Gastroesophageal sphincter (tissue), 4 donors: ENCODE results near the gene CACNA1A. TPM values are rescaled to one million over a fixed set of nuclear protein-coding genes. Genes with fewer than 3 reads are reported as not detected.

Experiments
- ATAC-seq: fragments of 150-250 bp; one replicate; pipeline ENCODE4 v1.9.1; 2016; ENCODE audit warnings: mild to moderate bottlenecking, moderate library complexity
- H3K27ac ChIP-seq, 4 donors: fragments of 200-600 bp; sonication (generic) in 3 of 4; 1 replicate in 3 of 4; 2 replicates in 1 of 4; pipeline ENCODE4 v1.5.1; 2016 to 2019
- H3K27me3 ChIP-seq: fragments of 200-600 bp; sonication (generic); one replicate; pipeline ENCODE4 v1.5.1; 2019
- H3K36me3 ChIP-seq, 2 donors: fragments of 200-600 bp; sonication (generic); one replicate each; pipeline ENCODE4 v1.5.1; 2019; ENCODE audit warnings: control low read depth in 1 of 2
- H3K4me1 ChIP-seq, 3 donors: fragments of 200-600 bp; sonication (generic); 1 replicate in 2 of 3; 2 replicates in 1 of 3; pipeline ENCODE4 v1.5.1; 2016 to 2019; ENCODE audit warnings: control low read depth in 2 of 3
- H3K4me3 ChIP-seq, 2 donors: fragments of 200-600 bp; sonication (generic); one replicate each; pipeline ENCODE4 v1.5.1; 2019; ENCODE audit warnings: mild to moderate bottlenecking in 1 of 2, moderate library complexity in 1 of 2
- H3K9me3 ChIP-seq, 3 donors: fragments of 200-600 bp; sonication (generic); one replicate each; pipeline ENCODE4 v1.5.1; 2017 to 2019; ENCODE audit warnings: control low read depth in 2 of 3
- CTCF ChIP-seq, 4 experiments: fragments of 200-600 bp in 2 of 4; fragments of 450-650 bp in 2 of 4; sonication (generic) in 1 of 4; IDR thresholded peaks; one replicate each; pipeline ENCODE4 v1.5.1; 2017 to 2019; ENCODE audit warnings: antibody characterized with exemption in 4 of 4, mild to moderate bottlenecking in 2 of 4, moderate library complexity in 2 of 4
- EP300 ChIP-seq: sonication (generic); formaldehyde crosslinking; IDR thresholded peaks from one replicate; pipeline ENCODE4 v1.6.1; 2017; ENCODE audit warnings: antibody characterized with exemption, mild to moderate bottlenecking
- POLR2A ChIP-seq, 2 donors: fragments of 450-650 bp; IDR thresholded peaks; one replicate each; pipeline ENCODE4 v1.6.1; 2017; ENCODE audit warnings: antibody characterized with exemption in 2 of 2, mild to moderate bottlenecking in 2 of 2, moderate library complexity in 1 of 2
- POLR2AphosphoS5 ChIP-seq: sonication (generic); formaldehyde crosslinking; IDR thresholded peaks from one replicate; pipeline ENCODE4 v1.6.1; 2017; ENCODE audit warnings: antibody characterized with exemption
- WGBS, 2 donors: methylation state at CpG; one replicate each; pipeline ENCODE4 v1.1.5; 2018; ENCODE audit warnings: low coverage in 1 of 2; 5-methylcytosine and 5-hydroxymethylcytosine counted together
- total RNA-seq, 4 donors: library from RNA; depleted of rRNA; stranded (reverse); fragments of >200 nt; gene quantifications; one replicate each; pipeline ENCODE4 v1.1.0, GENCODE V29; 2016

CACNA1A gene
- total RNA-seq, 4 donors from 2014 or later = 0.54 to 1.3 (median 0.93) TPM; not detected in 1

DNA sequence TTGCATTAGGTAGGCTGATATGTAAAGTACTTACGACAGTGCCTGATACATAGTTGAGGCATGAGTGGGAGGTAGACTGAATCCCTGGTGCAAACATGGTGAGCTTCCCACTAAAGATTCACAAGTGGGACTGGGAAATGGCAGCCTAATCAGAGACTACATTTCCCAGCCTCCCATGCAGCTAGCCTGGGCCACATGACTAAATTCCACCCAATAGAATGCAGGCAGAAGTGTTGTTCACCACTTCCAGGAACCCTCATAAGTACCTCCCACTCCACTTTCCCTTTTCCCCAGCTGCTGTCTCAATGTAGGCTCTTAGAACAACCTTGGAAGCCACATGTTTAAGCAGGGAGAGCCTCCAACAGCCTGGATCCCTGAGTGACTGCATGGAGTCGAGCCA, 104.9 kb downstream of the CACNA1A start:
- WGBS, 2 donors = 50 to 86% methylated on average over 1 of the region's 2 CpGs

DNA sequence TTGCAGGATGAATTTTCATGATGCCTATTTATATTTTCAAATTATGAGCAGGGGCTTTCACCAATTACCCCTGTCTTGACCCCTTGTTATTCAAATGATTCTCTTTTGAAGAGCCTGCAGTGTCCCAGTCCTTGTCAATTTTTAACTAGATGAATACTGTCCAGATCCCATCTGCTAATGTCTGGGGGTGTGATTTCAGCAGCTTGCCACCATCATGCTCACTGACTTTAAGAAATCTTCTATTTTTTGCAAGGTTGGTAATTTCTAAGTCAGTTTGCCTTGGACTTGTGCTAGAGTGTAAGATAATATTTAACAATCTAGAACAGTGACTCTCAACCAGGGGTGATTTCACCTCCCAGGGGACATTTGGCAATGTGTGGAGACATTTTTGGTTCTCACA, 106.0 kb downstream of the CACNA1A start:
- H3K36me3 ChIP-seq = no peaks in the 10 kb centered on the region
- H3K4me1 ChIP-seq = no peaks in the 10 kb centered on the region
- peaks cover 0 to 30% (median 0%) of the 10 kb centered on the region in 3 donors for H3K9me3 ChIP-seq
- ATAC-seq = no peak
- H3K4me3 ChIP-seq = no peak overlapping the region
- TF ChIP-seq EP300 = no peak
- TF ChIP-seq POLR2AphosphoS5 = no peak
- TF ChIP-seq CTCF (IDR thresholded peaks at IDR 0.05) = no peak
- TF ChIP-seq POLR2A (IDR thresholded peaks at IDR 0.05) = no peak
- peaks cover 68% of the 10 kb centered on the region for H3K27me3 ChIP-seq
- no peak overlapping the region for H3K27ac ChIP-seq

More for the DNA sequence above, 104.9 kb downstream of the CACNA1A start:
- TF ChIP-seq POLR2A (IDR thresholded peaks at IDR 0.05) (no peak), POLR2AphosphoS5 (no peak), CTCF (IDR thresholded peaks at IDR 0.05) (no peak), EP300 (no peak)
- no peaks in the 10 kb centered on the region for H3K4me1 ChIP-seq
- H3K4me3 ChIP-seq = no peak overlapping the region
- ATAC-seq = no peak
- peaks cover 63% of the 10 kb centered on the region for H3K27me3 ChIP-seq
- H3K9me3 ChIP-seq = peaks cover 0 to 30% (median 0%) of the 10 kb centered on the region in 3 donors
- no peaks in the 10 kb centered on the region for H3K36me3 ChIP-seq
- H3K27ac ChIP-seq = no peak overlapping the region

DNA sequence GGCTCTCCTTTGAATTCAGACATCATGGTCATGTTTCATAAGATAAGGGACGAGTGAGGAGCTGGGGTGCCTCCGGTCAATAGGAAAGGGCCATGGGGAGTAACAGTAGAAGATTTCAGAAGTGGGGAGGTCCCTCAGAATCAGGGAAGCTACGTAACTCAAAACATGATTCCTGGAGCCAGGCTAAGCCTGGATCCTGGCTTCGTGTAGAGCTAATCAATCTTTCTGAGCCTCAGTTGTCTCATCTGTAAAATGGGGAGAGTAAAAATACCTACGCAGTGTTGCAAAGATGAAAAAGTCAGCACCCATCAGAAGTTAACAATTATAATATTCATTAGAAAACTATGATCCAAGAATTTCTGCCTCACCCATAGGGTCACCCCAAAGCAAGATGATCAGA, 106.5 kb downstream of the CACNA1A start:
- TF ChIP-seq EP300 (no peak), CTCF (IDR thresholded peaks at IDR 0.05) (no peak), POLR2A (IDR thresholded peaks at IDR 0.05) (no peak)
- peaks cover 72% of the 10 kb centered on the region for H3K27me3 ChIP-seq
- ATAC-seq = no peak
- peaks cover 0 to 30% (median 0%) of the 10 kb centered on the region in 3 donors for H3K9me3 ChIP-seq
- H3K4me3 ChIP-seq = no peak overlapping the region
- no peaks in the 10 kb centered on the region for H3K36me3 ChIP-seq
- WGBS, 2 donors = 73 to 79% methylated on average over 3 of the region's 5 CpGs
- H3K4me1 ChIP-seq = no peaks in the 10 kb centered on the region
- no peak overlapping the region for H3K27ac ChIP-seq

DNA sequence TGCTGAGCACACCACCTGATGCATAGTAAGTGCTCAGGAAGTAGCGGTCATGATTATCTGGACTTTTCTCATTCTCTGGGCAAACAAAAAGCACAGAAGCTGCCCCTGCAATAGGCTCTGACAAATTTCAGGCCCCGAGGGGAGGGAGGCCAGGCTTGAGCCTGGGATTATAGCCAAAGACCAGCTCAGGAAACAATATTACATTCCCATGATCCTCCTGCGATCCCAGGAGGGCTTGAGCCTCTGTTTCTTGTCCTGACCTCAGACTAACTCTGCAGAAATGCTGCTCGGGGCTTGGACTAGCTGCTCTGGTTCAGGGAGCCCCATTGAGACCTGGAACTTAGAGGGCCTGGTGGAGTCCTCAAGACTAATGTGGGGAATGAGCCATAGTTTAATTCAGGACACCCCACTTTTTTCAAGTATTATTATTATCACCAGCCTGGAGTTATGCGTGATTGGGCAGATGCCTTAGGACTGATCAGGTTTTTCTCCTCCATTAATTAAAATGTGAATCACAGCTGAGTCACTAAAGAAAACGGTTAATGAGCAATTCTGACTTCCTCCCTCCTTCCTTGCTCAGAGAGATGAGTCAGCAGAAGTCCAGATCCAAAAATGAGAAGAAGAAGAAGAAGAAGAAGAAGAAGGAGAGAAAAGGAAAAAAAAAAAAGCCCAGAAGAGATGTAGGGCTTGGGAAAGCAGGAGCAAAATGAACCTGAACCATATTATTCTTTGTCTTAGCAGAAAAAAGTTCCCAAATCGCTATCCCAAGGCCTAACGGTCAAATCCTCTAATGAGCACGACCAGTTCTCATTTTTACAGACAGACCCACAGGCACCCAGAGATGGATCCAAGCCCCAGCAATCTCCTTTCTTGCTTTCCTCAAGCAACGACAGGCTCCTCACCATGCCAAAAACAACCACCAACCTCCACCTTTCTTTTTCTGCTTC, 107.2 kb downstream of the CACNA1A start:
- Histone ChIP-seq H3K36me3 (no peaks in the 10 kb centered on the region), H3K27ac (no peak overlapping the region), H3K9me3 (peaks cover 0 to 30% (median 0%) of the 10 kb centered on the region in 3 donors), H3K27me3 (peaks cover 72% of the 10 kb centered on the region), H3K4me1 (no peaks in the 10 kb centered on the region), H3K4me3 (no peak overlapping the region)
- whole genome bisulfite sequencing, 2 donors = 48 to 52% methylated on average over 7 to 9 of the region's 10 CpGs
- TF ChIP-seq CTCF (IDR thresholded peaks at IDR 0.05) (no peak), POLR2A (IDR thresholded peaks at IDR 0.05) (no peak), EP300 (no peak), POLR2AphosphoS5 (no peak)
- ATAC-seq = no peak

- no peak overlapping the region for H3K27ac ChIP-seq
- H3K4me3 ChIP-seq = no peak overlapping the region
- WGBS, 2 donors = 62 to 76% methylated on average over 2 to 4 of the region's 4 CpGs
- H3K36me3 ChIP-seq = no peaks in the 10 kb centered on the region
- TF ChIP-seq POLR2AphosphoS5 (no peak), EP300 (no peak), CTCF (IDR thresholded peaks at IDR 0.05) (no peak), POLR2A (IDR thresholded peaks at IDR 0.05) (no peak)
- peaks cover 0 to 30% (median 0%) of the 10 kb centered on the region in 3 donors for H3K9me3 ChIP-seq
- no peak for ATAC-seq
- peaks cover 75% of the 10 kb centered on the region for H3K27me3 ChIP-seq
- H3K4me1 ChIP-seq = no peaks in the 10 kb centered on the region
Measured at GRCh38 chr19:13398182-13398581, 108.1 kb downstream of the CACNA1A start.
